Gastroesophageal sphincter (tissue), 3 donors: ENCODE results near the gene FLYWCH2.

Source experiments
- EP300 ChIP-seq: sonication (generic); formaldehyde crosslinking; IDR thresholded peaks from one replicate; pipeline ENCODE4 v1.6.1; 2017; ENCODE audit warnings: antibody characterized with exemption, mild to moderate bottlenecking
- POLR2A ChIP-seq, 2 donors: fragments of 450-650 bp; IDR thresholded peaks; one replicate each; pipeline ENCODE4 v1.6.1; 2017; ENCODE audit warnings: antibody characterized with exemption in 2 of 2, mild to moderate bottlenecking in 2 of 2, moderate library complexity in 1 of 2
- TF ChIP-seq, protein P1 (sequence below), 4 experiments: fragments of 200-600 bp in 2 of 4; fragments of 450-650 bp in 2 of 4; sonication (generic) in 1 of 4; IDR thresholded peaks; one replicate each; pipeline ENCODE4 v1.5.1; 2017 to 2019; ENCODE audit warnings: antibody characterized with exemption in 4 of 4, mild to moderate bottlenecking in 2 of 4, moderate library complexity in 2 of 4

DNA sequence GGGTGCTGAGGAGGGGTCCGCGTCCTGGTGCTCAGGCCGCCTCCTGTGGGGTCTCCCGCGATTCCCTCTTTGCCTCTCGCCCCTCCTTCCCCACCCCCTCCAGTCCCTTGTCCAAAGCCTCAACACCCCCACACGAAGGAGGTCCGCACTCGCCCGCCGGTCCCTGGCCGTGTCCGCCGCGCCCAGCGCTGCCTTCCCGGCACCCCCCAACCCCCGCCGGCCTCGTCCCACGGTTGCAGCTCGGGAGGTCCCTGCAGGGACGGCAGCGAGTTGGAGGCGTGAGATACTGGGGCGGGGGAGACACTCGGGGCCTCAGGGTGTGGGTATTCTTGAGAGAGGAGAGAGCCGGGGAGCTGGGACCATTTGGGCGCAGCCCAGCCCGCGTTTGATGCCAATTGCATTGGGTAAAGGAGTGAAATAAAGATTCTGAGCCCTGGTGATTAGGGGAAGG lies 468 bp downstream of the FLYWCH2 start:
- TF ChIP-seq, protein P1, sequence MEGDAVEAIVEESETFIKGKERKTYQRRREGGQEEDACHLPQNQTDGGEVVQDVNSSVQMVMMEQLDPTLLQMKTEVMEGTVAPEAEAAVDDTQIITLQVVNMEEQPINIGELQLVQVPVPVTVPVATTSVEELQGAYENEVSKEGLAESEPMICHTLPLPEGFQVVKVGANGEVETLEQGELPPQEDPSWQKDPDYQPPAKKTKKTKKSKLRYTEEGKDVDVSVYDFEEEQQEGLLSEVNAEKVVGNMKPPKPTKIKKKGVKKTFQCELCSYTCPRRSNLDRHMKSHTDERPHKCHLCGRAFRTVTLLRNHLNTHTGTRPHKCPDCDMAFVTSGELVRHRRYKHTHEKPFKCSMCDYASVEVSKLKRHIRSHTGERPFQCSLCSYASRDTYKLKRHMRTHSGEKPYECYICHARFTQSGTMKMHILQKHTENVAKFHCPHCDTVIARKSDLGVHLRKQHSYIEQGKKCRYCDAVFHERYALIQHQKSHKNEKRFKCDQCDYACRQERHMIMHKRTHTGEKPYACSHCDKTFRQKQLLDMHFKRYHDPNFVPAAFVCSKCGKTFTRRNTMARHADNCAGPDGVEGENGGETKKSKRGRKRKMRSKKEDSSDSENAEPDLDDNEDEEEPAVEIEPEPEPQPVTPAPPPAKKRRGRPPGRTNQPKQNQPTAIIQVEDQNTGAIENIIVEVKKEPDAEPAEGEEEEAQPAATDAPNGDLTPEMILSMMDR (IDR thresholded peaks at IDR 0.05) = peak in 1 of 4 experiments; percentile 2
- TF ChIP-seq POLR2A (IDR thresholded peaks at IDR 0.05) (no peak), EP300 (no peak)
